Karpas-422 (cell line): ENCODE results near the gene RPL13A. TPM values are rescaled to one million over a fixed set of nuclear protein-coding genes. Genes with fewer than 3 reads are reported as not detected.

Experiments
- DNase-seq: peaks from one replicate; pipeline ENCODE4 v3.0.0-alpha.2; 2015
- H2AFZ ChIP-seq: fragments of 200-600 bp; sonication (generic); 2 replicates; pipeline ENCODE4 v1.6.1; 2014; ENCODE audit warnings: antibody characterized with exemption, low read length, mixed read lengths
- H3K27ac ChIP-seq: fragments of 200-600 bp; sonication (generic); 2 replicates; pipeline ENCODE4 v1.5.1; 2014; ENCODE audit warnings: mild to moderate bottlenecking, low read length, moderate library complexity
- H3K27me3 ChIP-seq: fragments of 200-600 bp; sonication (generic); 2 replicates; pipeline ENCODE4 v1.6.1; 2014; ENCODE audit warnings: low read length, mixed read lengths
- H3K36me3 ChIP-seq: fragments of 200-600 bp; sonication (generic); 2 replicates; pipeline ENCODE4 v1.6.1; 2014; ENCODE audit warnings: low read length, mixed read lengths; ENCODE audit not compliant: insufficient read depth
- H3K4me1 ChIP-seq: fragments of 200-600 bp; sonication (generic); 2 replicates; pipeline ENCODE4 v1.6.1; 2014; ENCODE audit warnings: mild to moderate bottlenecking, low read length, mixed read lengths
- H3K4me2 ChIP-seq: fragments of 200-600 bp; sonication (generic); 2 replicates; pipeline ENCODE4 v1.6.1; 2014; ENCODE audit warnings: low read length, low read depth, mild to moderate bottlenecking; ENCODE audit not compliant: poor library complexity, severe bottlenecking
- H3K4me3 ChIP-seq: fragments of 200-600 bp; sonication (generic); 2 replicates; pipeline ENCODE4 v1.5.1; 2014; ENCODE audit warnings: mild to moderate bottlenecking, antibody characterized with exemption, low read length, mixed read lengths
- H3K79me2 ChIP-seq: fragments of 200-600 bp; sonication (generic); 2 replicates; pipeline ENCODE4 v1.6.1; 2014; ENCODE audit warnings: mild to moderate bottlenecking, low read length, mixed read lengths
- H3K9ac ChIP-seq: fragments of 200-600 bp; sonication (generic); 2 replicates; pipeline ENCODE4 v1.6.0; 2014; ENCODE audit warnings: low read length
- H3K9me2 ChIP-seq: fragments of 200-600 bp; sonication (generic), shearing (Covaris generic); replicated peaks from 2 replicates; pipeline ENCODE4 v1.6.0; 2014; ENCODE audit warnings: mild to moderate bottlenecking, low read length, moderate library complexity; ENCODE audit not compliant: insufficient read depth
- H3K9me3 ChIP-seq: fragments of 300-700, 200-600 bp; sonication (generic); 2 replicates; pipeline ENCODE4 v1.6.1; 2014; ENCODE audit warnings: low read length, mixed read lengths
- H4K20me1 ChIP-seq: fragments of 200-600 bp; sonication (generic); 2 replicates; pipeline ENCODE4 v1.6.1; 2014; ENCODE audit warnings: mild to moderate bottlenecking, antibody characterized with exemption, low read length, low read depth; ENCODE audit not compliant: insufficient read depth
- total RNA-seq: library from RNA; depleted of rRNA; stranded (reverse); fragments of >200 nt; shearing (Covaris generic); gene quantifications from 2 replicates; pipeline ENCODE4 v1.2.3, GENCODE V29; 2014; ENCODE audit warnings: low replicate concordance

Gene RPL13A
- total RNA-seq, 1 experiment from 2014 or later: 6,359 TPM

DNA sequence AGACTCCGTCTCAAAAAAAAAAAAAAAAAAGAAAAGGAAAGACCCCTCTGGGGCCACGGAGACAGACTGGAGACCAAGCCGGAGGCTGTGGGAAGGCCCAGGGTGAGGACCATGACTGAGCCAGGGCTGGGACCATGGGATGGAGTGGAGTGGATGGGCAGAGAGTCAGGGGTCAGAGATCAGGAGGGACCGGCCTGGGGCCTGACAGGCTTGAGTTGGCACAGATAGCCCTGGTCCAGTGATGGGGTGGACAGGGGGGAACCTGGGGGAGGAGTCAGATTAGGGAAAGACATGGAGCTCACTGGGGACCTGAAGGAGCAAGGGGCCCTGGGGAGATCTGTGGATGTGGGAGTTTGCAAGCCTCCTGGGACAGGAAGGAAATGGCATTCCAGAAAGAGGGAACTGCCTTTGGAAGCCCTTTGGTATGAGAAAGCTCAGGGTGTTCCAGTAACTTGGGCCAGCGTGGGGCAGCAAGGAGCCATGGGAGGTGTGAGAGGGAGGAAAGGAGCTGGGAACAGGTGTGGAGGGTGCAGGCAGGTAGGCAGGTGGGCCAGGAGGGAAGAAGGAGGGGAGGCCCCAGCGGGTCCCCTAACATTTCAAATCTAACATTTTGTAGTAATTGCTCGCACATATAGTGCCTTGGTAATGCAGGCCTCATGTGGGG is 6.3 kb upstream of the RPL13A start:
- Histone ChIP-seq H3K9ac (no peak overlapping the region), H3K79me2 (no peaks in the 10 kb centered on the region), H3K9me3 (no peaks in the 10 kb centered on the region), H3K27ac (no peak overlapping the region), H3K4me1 (no peaks in the 10 kb centered on the region), H3K27me3 (no peaks in the 10 kb centered on the region), H4K20me1 (no peaks in the 10 kb centered on the region), H3K36me3 (no peaks in the 10 kb centered on the region), H2AFZ (no peak overlapping the region), H3K9me2 (no peaks in the 10 kb centered on the region), H3K4me2 (no peak overlapping the region), H3K4me3 (no peak overlapping the region)
- no peak for DNase-seq

DNA sequence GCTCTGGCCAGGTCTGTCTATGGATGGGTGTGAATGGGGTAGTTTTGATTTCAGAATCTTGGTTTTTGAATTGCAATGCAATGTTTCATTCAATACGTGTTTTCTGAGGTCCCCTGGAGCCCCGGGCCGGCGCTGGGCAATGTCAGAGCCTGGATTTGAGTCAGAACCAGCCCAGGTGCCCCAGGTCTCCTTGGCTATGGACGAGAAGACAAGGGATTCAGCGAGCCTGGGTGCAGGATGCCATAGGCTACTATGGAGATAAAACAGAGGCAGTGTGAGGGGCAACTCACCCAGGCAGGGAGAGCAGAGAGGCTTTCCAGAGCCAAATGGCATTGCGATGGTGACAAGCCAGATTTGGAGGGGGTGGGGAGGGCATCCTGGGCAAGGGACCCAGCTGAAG is 1.2 kb upstream of the RPL13A start:
- H4K20me1 ChIP-seq: peaks cover 36% of the 10 kb centered on the region
- H3K9me2 ChIP-seq: no peaks in the 10 kb centered on the region
- no peak overlapping the region for H3K9ac ChIP-seq
- no peak overlapping the region for H2AFZ ChIP-seq
- DNase-seq: no peak
- H3K4me2 ChIP-seq: no peak overlapping the region
- H3K4me3 ChIP-seq: no peak overlapping the region
- H3K36me3 ChIP-seq: peaks cover 36% of the 10 kb centered on the region
- H3K79me2 ChIP-seq: peaks cover 27% of the 10 kb centered on the region
- no peak overlapping the region for H3K27ac ChIP-seq
- no peaks in the 10 kb centered on the region for H3K27me3 ChIP-seq
- peaks cover 15% of the 10 kb centered on the region for H3K4me1 ChIP-seq
- no peaks in the 10 kb centered on the region for H3K9me3 ChIP-seq

DNA sequence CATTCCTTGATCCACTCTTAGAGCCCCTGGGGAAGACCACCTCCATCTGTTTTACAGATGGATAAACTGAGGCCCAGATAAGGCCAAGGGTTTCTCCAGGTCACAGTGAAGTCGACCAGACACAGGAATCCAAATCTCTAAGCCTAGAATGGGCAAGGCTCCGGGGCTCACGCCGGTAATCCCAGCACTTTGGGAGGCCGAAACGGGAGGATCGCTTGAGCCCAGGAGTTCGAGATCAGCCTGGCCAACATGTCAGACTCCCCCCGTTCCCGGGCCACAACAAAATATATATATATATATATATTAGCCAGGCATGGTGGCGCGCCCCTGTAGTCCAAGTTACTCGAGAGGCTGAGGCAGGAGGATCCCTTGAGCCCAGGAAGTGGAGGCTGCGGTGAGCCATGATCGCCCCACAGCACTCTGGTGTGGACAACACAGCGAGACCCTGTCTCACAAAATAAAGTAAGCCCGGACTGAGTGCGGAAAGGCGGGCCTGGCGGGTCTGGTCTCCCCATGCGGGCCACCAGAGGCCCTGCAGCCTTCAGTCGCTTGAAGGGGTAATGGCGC is 615 bp upstream of the RPL13A start:
- H3K79me2 ChIP-seq: peaks cover 27% of the 10 kb centered on the region

DNA sequence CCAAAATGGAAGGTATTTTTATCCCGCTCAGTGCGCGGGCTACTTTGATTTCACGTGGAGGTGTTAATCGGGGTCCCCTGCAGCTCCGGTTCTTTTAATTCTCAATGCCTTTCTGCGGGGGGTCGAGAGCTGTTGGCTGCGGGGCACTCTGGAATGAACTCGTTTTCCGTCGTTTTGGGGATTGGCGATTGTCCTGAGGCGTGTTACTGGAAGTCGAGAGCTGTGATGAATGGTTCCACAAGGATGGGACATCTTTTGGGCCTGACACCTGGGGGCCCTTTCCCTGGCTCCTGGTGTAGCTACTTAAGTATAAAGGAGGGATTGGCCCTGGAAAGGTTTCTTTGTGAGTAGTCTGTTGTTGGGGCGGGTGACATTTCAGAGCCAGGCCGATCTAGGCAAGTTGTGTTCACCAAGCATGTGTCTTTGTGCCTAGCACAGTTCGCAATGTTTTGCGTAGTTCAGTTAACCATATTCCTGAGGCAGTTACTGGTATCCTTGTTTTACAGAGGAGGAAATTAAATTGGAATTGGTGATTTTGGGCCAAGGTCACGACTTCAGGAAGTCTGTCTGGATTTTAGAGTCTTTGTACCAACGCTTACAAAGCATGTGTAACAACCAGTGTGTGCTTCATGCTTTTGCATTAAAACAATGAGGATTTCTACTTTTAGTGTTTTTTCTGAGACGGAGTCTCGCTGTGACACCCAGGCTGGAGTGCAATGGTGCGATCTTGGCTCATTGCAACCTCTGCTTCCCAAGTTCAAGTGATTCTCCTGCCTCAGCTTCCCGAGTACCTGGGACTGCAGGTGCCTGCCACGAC is 846 bp downstream of the RPL13A start:
- Histone ChIP-seq H3K27me3 (no peaks in the 10 kb centered on the region), H2AFZ (no peak overlapping the region), H3K4me3 (peak overlapping the region; percentile 95), H3K79me2 (peaks cover 27% of the 10 kb centered on the region), H4K20me1 (peaks cover 41% of the 10 kb centered on the region), H3K9me2 (no peaks in the 10 kb centered on the region), H3K27ac (peak overlapping the region; percentile 90), H3K9me3 (no peaks in the 10 kb centered on the region), H3K4me2 (peak overlapping the region; percentile 83), H3K9ac (peak overlapping the region; percentile 95), H3K4me1 (peaks cover 15% of the 10 kb centered on the region), H3K36me3 (peaks cover 45% of the 10 kb centered on the region)
- DNase-seq: peak; percentile 68

More for the DNA sequence above, 615 bp upstream of the RPL13A start:
- Histone ChIP-seq H2AFZ (no peak overlapping the region), H3K9me2 (no peaks in the 10 kb centered on the region), H3K27me3 (no peaks in the 10 kb centered on the region), H3K9me3 (no peaks in the 10 kb centered on the region), H3K4me2 (peak overlapping the region; percentile 22), H3K4me3 (peak overlapping the region; percentile 35; the same call in 1 of the 2 replicates), H3K27ac (no peak overlapping the region), H3K9ac (no peak overlapping the region), H3K36me3 (peaks cover 36% of the 10 kb centered on the region), H4K20me1 (peaks cover 36% of the 10 kb centered on the region), H3K4me1 (peaks cover 15% of the 10 kb centered on the region)
- no peak for DNase-seq

DNA sequence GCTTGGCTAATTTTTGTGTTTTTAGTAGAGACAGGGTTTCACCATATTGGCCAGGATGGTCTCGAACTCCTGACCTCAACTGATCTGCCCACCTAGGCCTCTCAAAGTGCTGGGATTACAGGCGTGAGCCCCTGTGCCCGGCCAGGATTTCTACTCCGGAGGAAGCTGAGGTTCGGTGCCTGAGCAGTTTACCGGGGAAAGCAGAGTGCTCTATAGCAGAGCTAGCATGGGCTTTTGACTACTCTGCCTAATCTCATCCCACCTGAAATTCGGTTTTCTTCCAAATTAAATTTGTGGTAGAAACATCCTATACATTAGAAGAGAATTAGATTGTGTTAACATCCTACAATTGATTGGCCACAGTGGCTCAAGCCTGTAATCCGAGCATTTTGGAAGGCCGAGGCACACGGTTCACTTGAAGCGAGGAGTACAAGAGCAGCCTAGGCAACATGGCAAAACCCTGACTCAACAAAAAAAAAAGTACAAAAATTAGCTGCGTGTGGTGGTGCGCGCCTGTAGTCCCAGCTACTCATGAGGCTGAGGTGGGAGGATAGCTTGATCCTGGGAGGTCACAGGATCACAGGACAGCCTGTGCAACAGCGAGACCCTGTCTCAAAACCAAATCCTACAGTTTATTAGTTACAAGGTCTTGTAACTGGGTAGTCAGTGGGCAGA is 1.6 kb downstream of the RPL13A start:
- no peak for DNase-seq
- Histone ChIP-seq H3K9ac (peak overlapping the region; percentile 95), H3K36me3 (peaks cover 45% of the 10 kb centered on the region), H3K4me3 (peak overlapping the region; percentile 95), H3K4me2 (peak overlapping the region; percentile 83), H3K79me2 (peaks cover 27% of the 10 kb centered on the region), H3K9me2 (no peaks in the 10 kb centered on the region), H3K27ac (peak overlapping the region; percentile 90), H3K9me3 (no peaks in the 10 kb centered on the region), H2AFZ (no peak overlapping the region), H4K20me1 (peaks cover 41% of the 10 kb centered on the region), H3K4me1 (peaks cover 15% of the 10 kb centered on the region), H3K27me3 (no peaks in the 10 kb centered on the region)

DNA sequence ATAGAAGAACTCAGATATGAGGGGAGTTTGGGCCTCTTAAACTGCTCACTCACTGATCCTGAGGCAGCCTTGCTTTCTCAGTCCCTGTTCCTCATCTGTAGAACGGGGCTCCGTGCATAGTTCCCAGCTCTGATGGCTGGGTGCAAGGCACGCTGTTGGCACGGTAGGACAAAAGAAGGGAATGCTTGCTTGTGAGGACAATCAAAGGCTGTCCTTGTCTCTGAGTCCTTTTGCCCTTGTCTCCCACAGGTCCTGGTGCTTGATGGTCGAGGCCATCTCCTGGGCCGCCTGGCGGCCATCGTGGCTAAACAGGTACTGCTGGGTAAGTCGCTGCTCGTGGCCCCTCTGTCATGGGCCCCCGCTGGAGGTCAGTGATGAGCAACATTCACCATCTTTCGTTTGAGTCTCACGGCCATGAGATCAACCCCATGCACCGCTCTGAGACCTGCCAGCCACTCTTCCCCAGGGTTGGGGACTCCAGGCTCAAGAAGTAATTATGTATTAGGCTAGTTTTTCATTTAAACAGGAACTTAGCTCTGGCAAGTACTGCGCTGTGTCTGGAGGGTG is 2.3 kb downstream of the RPL13A start:
- peak overlapping the region; percentile 95; the same call in 1 of the 2 replicates for H3K4me3 ChIP-seq
- peak overlapping the region; percentile 83 for H3K4me2 ChIP-seq
- H2AFZ ChIP-seq: no peak overlapping the region
- peaks cover 27% of the 10 kb centered on the region for H3K79me2 ChIP-seq
- peaks cover 45% of the 10 kb centered on the region for H3K36me3 ChIP-seq
- peak overlapping the region; percentile 90 for H3K27ac ChIP-seq
- H3K9me2 ChIP-seq: no peaks in the 10 kb centered on the region
- peak overlapping the region; percentile 95 for H3K9ac ChIP-seq
- H3K9me3 ChIP-seq: no peaks in the 10 kb centered on the region
- H4K20me1 ChIP-seq: peaks cover 41% of the 10 kb centered on the region
- peaks cover 19% of the 10 kb centered on the region for H3K4me1 ChIP-seq
- DNase-seq: peak; percentile 40
- H3K27me3 ChIP-seq: no peaks in the 10 kb centered on the region

DNA sequence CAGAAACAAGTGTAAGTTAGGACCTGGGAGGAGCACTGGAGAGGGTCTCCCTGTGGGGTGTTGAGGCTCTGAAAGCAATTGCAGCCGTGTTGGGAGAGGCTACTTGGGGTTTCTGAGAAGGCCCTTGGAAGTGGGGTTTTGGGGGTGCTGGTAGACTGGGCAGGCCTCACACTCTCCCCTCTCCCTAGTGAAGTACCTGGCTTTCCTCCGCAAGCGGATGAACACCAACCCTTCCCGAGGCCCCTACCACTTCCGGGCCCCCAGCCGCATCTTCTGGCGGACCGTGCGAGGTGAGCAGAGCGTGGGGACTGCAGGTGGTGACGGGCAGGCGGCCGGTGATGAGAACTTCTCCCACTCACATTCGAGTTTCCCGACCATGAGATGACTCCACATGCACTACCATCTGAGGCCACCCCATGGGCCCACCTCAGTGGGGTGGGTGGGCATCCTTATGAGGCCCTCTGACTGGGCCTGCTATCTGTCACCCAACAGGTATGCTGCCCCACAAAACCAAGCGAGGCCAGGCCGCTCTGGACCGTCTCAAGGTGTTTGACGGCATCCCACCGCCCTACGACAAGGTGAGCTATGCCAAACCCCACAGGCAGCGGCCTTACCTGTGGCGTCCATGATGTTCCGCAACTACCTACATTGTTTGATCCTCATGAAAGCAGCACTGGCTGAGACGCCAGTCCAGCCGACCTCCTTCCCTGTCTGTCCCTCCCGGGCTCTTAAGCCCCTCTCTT is 3.0 kb downstream of the RPL13A start:
- H3K4me3 ChIP-seq: no peak overlapping the region
- H3K9ac ChIP-seq: no peak overlapping the region
- no peaks in the 10 kb centered on the region for H3K9me3 ChIP-seq
- H3K27me3 ChIP-seq: no peaks in the 10 kb centered on the region
- peaks cover 45% of the 10 kb centered on the region for H3K36me3 ChIP-seq
- H3K9me2 ChIP-seq: no peaks in the 10 kb centered on the region
- H3K27ac ChIP-seq: no peak overlapping the region
- H3K4me2 ChIP-seq: no peak overlapping the region
- H2AFZ ChIP-seq: no peak overlapping the region
- peaks cover 22% of the 10 kb centered on the region for H3K4me1 ChIP-seq
- H4K20me1 ChIP-seq: peaks cover 41% of the 10 kb centered on the region
- DNase-seq: peak; percentile 42
- H3K79me2 ChIP-seq: peaks cover 27% of the 10 kb centered on the region
